ENCODE data around the gene SMTNL2.

The SMTNL2 gene

GRCh38 chr17:4539576-4540223, 44.6 kb upstream of the SMTNL2 start:
- peaks cover 81% of the 10 kb centered on the region for H4K20me1 ChIP-seq
- peaks cover 76% of the 10 kb centered on the region for H3K36me3 ChIP-seq

DNA sequence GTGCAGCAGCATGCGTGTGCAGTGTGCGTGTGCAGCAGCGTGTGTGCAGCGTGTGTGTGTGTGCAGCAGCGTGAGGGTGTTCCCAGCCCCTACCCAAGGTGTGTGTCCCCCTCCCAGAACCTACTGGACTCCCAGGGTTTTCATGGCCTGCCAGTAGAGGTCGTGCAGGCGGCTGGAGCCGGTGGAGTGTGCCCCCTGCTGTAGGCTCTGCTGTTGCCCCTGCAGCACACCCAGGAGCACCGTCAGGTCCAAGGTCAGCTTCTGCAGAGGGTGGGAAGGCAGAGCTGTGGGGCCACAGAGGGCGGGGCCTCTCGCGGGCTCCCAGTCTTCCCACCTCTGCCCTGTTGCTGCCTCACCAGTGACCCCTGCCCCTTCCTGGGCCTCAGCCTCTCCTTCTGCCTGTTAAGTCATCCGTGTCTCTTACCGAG, 44.1 kb upstream of the SMTNL2 start:
- Histone ChIP-seq H3K4me2 (no peak overlapping the region), H3K36me3 (peaks cover 80% of the 10 kb centered on the region), H3K4me3 (no peak overlapping the region), H3K9ac (no peak overlapping the region), H3K27me3 (no peaks in the 10 kb centered on the region), H3K27ac (no peak overlapping the region), H3K9me3 (no peaks in the 10 kb centered on the region), H3K4me1 (peaks cover 47% of the 10 kb centered on the region), H4K20me1 (peaks cover 81% of the 10 kb centered on the region)
- no peak for TF ChIP-seq Cebpa-rat (IDR thresholded peaks at IDR 0.05)

More at GRCh38 chr17:4539576-4540223, 44.6 kb upstream of the SMTNL2 start:
- Histone ChIP-seq H3K4me3 (no peak overlapping the region), H3K9me3 (no peaks in the 10 kb centered on the region), H3K27me3 (no peaks in the 10 kb centered on the region), H3K4me2 (peak overlapping the region; percentile 83; the same call in 1 of the 2 replicates), H3K27ac (no peak overlapping the region), H3K9ac (no peak overlapping the region), H3K4me1 (peaks cover 53% of the 10 kb centered on the region)
- TF ChIP-seq Cebpa-rat (IDR thresholded peaks at IDR 0.05): no peak

- Histone ChIP-seq H3K4me1 (peaks cover 42% of the 10 kb centered on the region), H3K27me3 (no peaks in the 10 kb centered on the region), H3K9me3 (no peaks in the 10 kb centered on the region), H4K20me1 (peaks cover 87% of the 10 kb centered on the region), H3K36me3 (peaks cover 86% of the 10 kb centered on the region), H3K4me2 (no peak overlapping the region), H3K4me3 (no peak overlapping the region), H3K9ac (no peak overlapping the region), H3K27ac (no peak overlapping the region)
- TF ChIP-seq Cebpa-rat (IDR thresholded peaks at IDR 0.05): no peak
Observed at GRCh38 chr17:4540687-4541327, 43.5 kb upstream of the SMTNL2 start.

DNA sequence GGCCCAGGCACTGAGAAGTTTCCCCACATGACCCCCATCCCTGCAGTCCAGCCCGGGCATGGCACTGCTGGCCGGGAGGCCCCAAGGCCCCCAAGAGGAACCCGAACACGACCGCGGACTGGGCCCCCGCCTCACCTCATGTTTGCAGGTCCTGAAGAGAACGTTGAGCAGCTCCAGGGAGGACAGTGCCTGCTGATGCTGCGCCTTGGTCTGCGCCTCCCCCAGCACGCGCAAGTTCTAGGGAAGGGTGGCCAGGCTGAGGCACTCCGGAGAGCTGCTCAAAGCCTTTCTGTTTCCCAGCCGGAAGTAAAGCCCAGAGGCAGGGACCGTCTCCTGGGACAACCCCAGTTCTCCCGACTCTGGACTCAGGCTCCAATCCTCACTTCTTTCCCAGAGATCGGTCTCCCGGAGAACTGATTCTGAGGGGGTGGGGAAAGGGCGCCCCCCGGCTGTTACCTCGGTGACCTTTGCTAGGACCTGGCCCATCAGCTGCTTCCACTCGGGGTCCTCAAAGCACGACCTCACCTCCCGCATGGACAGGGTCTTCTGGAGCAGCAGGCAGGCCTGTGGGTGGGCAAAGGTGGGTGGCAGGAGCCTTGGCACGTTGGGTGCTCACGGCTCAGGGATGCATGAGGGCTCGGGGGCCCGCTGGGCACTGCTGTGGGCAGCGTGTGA, 42.9 kb upstream of the SMTNL2 start:
- Histone ChIP-seq H3K9ac (no peak overlapping the region), H4K20me1 (peaks cover 88% of the 10 kb centered on the region), H3K4me2 (no peak overlapping the region), H3K27me3 (no peaks in the 10 kb centered on the region), H3K36me3 (peaks cover 93% of the 10 kb centered on the region), H3K27ac (no peak overlapping the region), H3K4me1 (peaks cover 35% of the 10 kb centered on the region), H3K9me3 (no peaks in the 10 kb centered on the region), H3K4me3 (no peak overlapping the region)
- no peak for TF ChIP-seq Cebpa-rat (IDR thresholded peaks at IDR 0.05)

DNA sequence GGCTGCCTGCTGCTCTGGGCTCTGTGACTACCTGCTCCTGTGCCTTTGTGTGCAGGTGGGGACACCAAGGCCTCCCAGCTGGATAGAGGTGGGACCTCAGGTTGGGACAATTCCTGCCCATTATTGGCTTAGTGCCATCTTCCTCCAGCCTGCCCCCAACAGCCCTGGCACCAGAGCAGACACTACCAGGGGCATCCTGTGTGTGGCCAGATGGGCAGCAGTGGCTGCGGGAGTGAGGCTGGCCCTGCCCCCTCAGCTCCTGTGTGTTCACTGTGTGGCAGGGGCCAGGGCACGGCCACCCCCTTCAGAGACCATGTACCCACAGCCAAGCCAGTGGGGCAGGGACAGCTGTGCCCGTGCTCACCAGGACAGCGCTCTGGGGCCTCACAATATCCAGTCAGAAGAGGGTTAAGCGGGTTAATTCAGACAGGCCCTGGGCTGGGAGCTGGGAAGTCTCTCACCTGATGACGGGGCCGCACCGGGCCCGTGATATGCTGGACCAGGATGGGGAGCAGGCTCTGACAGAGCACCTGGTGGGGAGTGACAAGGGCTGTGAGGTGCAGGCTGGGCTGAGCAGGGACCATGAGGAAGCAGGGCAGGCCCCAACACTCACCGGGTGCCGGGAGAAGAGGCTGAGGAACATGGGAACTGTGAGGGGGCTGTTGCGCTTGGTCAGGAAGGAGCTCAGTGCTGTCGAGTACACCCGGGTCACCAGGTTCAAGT, 42.2 kb upstream of the SMTNL2 start:
- Histone ChIP-seq H3K27ac (no peak overlapping the region), H3K36me3 (peaks cover 96% of the 10 kb centered on the region), H4K20me1 (peaks cover 88% of the 10 kb centered on the region), H3K4me1 (peaks cover 28% of the 10 kb centered on the region), H3K4me3 (no peak overlapping the region), H3K4me2 (no peak overlapping the region), H3K9ac (no peak overlapping the region), H3K9me3 (no peaks in the 10 kb centered on the region), H3K27me3 (no peaks in the 10 kb centered on the region)
- no peak for TF ChIP-seq Cebpa-rat (IDR thresholded peaks at IDR 0.05)

DNA sequence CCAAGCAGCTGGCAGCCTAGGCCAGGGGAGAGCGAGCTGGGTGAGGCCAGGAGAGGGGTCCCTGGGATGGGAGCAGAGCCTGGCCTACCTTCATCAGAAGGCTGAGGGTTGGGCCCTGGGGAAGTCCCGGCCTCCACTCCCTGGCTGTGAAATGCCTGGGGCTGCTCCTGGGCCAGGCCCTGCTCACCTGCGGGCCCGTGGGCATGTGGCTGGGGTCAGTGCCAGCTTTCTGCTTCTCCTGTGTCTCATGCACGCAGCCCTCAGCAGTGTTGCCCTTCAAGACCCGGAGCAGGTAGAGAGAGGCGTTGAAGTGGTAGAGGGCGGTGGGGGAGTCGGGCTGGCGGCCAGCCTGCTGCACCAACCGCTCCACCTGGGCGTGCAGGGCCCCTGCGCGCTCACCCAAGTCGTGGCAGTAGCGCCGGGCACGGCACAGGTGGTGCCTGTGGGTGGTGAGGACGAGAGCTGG, 41.6 kb upstream of the SMTNL2 start:
- Histone ChIP-seq H3K4me1 (peaks cover 22% of the 10 kb centered on the region), H3K27me3 (no peaks in the 10 kb centered on the region), H3K4me3 (no peak overlapping the region), H3K9ac (no peak overlapping the region), H3K27ac (no peak overlapping the region), H4K20me1 (peaks cover 88% of the 10 kb centered on the region), H3K4me2 (no peak overlapping the region), H3K36me3 (peaks cover 96% of the 10 kb centered on the region), H3K9me3 (no peaks in the 10 kb centered on the region)
- TF ChIP-seq Cebpa-rat (IDR thresholded peaks at IDR 0.05): no peak

DNA sequence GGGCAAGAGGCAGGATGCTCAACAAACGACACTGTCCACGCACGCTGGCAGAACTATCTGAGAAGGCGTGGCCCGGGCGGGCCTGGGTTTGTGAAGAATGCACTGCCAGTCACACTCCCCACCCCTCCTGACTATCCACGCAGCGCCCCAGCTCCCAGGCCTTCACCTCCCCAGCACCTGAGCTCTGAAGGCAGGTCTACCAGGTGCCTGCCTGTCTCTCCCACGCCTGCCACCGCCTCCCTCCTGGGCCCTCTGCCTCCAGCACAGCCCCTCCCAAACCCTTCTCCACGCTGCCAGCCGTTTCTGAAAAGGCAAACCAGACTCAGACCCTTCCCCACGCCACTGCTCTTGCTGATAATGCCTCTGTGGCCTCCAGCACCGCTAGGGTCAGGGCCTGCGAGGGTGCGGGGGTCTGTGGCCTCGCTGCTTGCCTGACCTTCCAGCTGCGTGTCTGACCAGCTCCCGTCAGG, 40.7 kb upstream of the SMTNL2 start:
- no peak overlapping the region for H3K27ac ChIP-seq
- H3K4me3 ChIP-seq: no peak overlapping the region
- H3K4me2 ChIP-seq: no peak overlapping the region
- no peak overlapping the region for H3K9ac ChIP-seq
- H4K20me1 ChIP-seq: peaks cover 88% of the 10 kb centered on the region
- H3K36me3 ChIP-seq: peaks cover 96% of the 10 kb centered on the region
- H3K4me1 ChIP-seq: peaks cover 14% of the 10 kb centered on the region
- no peaks in the 10 kb centered on the region for H3K27me3 ChIP-seq
- no peaks in the 10 kb centered on the region for H3K9me3 ChIP-seq
- TF ChIP-seq Cebpa-rat (IDR thresholded peaks at IDR 0.05): no peak

- Histone ChIP-seq H3K9me3 (no peaks in the 10 kb centered on the region), H3K9ac (no peak overlapping the region), H4K20me1 (peaks cover 88% of the 10 kb centered on the region), H3K4me2 (no peak overlapping the region), H3K27ac (no peak overlapping the region), H3K4me3 (no peak overlapping the region), H3K36me3 (peaks cover 96% of the 10 kb centered on the region), H3K4me1 (peaks cover 6% of the 10 kb centered on the region), H3K27me3 (no peaks in the 10 kb centered on the region)
- TF ChIP-seq Cebpa-rat (IDR thresholded peaks at IDR 0.05): no peak
Observed at GRCh38 chr17:4544135-4544950, 40.0 kb upstream of the SMTNL2 start.

- peaks cover 96% of the 10 kb centered on the region for H3K36me3 ChIP-seq
- no peak overlapping the region for H3K9ac ChIP-seq
- H4K20me1 ChIP-seq: peaks cover 88% of the 10 kb centered on the region
- H3K4me1 ChIP-seq: peaks cover 1% of the 10 kb centered on the region
- H3K4me2 ChIP-seq: no peak overlapping the region
- H3K9me3 ChIP-seq: no peaks in the 10 kb centered on the region
- H3K27ac ChIP-seq: no peak overlapping the region
- H3K27me3 ChIP-seq: no peaks in the 10 kb centered on the region
- H3K4me3 ChIP-seq: no peak overlapping the region
- TF ChIP-seq Cebpa-rat (IDR thresholded peaks at IDR 0.05): no peak
Observed at GRCh38 chr17:4544951-4545216, 39.4 kb upstream of the SMTNL2 start.

Measured in BLaER1 (cell line).